Activated CD4-positive, alpha-beta T cell treated with anti-CD3 and anti-CD28 coated beads, Interleukin-2, Interleukin-6, amounts not matched to agents 100 ng/mL and 50 ng/mL, durations not matched to agents 16 hours and 8 hours (primary cell): Measurements from ENCODE around the gene MYO16.
"Not testable (repeated sequence)": the region's sequence is repeated elsewhere in the genome, so short reads cannot be mapped to it uniquely, and the experiment has no call there.

ENCODE experiments used
- DNase-seq: peaks from one replicate; pipeline ENCODE4 v3.0.0-alpha.2; 2020

Gene MYO16

DNA sequence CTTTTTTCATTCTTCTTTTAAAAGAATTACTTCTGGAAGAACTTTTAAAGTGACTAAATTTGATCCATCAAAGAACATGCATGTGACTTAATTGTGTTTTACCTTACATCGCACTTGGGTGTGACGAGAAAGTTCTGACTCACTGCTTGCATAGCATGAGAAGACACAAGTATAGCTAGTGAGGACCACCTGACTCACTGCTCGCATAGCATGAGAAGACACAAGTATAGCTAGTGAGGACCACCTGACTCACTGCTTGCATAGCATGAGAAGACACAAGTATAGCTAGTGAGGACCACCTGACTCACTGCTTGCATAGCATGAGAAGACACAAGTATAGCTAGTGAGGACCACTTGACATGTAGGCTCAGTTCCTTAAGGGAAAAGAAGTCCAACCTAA lies 362.0 kb downstream of the MYO16 start:
- DNase-seq = not testable (repeated sequence)

GRCh38 chr13:108993346-108993745 lies 363.9 kb downstream of the MYO16 start:
- DNase-seq = no peak

- DNase-seq = no peak
Measured at GRCh38 chr13:108996430-108996829, 367.0 kb downstream of the MYO16 start.

- DNase-seq = no peak
Measured at GRCh38 chr13:109000207-109000606, 370.8 kb downstream of the MYO16 start.

DNA sequence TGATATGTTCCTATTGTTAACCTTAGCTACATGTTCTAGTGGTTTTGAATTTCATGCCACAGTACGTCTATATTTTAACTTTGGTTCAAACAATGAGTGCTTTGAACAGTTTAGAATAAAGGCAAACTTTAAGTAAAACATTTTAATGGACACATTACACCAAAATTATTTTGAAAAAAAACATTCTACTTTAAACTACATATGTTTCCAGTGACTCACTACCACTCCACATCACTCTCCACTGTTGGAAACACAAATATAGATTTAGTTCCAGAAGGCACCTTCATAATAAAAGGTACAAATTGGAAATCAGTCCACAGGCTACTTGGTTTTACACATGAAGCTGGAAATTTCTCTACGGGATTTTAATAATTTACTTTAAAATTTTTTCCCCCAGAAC lies 373.5 kb downstream of the MYO16 start:
- no peak for DNase-seq

GRCh38 chr13:109007946-109008345 lies 378.5 kb downstream of the MYO16 start:
- DNase-seq = no peak

DNA sequence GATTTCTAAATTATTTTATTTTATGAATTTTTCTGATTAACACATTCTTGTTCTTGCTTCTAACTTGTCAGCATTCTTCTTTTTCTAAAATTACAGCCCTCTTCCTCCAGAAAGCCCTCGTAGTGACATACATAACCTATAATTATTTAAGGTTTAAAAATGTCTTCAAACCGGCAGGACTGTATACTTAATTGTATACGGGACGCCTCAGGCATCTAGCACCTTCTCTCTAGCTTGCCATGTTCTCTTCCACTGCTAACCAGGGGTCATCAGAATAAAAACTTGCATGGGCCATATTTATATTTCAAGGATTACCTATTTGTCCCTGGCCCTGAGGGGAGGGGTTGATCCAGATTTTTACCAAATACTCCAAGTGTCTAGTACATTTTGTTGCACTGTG lies 380.3 kb downstream of the MYO16 start:
- no peak for DNase-seq

- DNase-seq = no peak
Measured at GRCh38 chr13:109010912-109011311, 381.5 kb downstream of the MYO16 start.

DNA sequence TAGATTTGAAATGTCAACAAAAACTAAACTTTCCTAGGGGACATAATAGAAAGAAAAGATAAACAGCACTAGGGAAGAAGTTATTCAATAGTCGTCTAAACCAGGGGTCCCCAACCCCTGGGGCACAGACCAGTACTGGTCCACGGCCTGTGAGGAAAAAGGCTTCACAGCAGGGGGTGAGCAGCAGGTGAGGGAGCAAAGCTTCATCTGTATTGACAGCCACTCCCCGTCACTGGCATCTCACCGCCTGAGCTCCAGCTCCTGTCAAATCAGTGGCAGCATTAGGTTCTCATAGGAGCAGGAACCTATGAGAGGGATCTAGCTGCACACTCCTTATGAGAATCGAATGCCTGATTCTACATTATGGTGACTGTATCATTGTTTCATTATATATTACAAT lies 382.7 kb downstream of the MYO16 start:
- DNase-seq = no peak

- DNase-seq = no peak
Measured at GRCh38 chr13:109021558-109021957, 392.1 kb downstream of the MYO16 start.

GRCh38 chr13:109024611-109025010 lies 395.2 kb downstream of the MYO16 start:
- no peak for DNase-seq

DNA sequence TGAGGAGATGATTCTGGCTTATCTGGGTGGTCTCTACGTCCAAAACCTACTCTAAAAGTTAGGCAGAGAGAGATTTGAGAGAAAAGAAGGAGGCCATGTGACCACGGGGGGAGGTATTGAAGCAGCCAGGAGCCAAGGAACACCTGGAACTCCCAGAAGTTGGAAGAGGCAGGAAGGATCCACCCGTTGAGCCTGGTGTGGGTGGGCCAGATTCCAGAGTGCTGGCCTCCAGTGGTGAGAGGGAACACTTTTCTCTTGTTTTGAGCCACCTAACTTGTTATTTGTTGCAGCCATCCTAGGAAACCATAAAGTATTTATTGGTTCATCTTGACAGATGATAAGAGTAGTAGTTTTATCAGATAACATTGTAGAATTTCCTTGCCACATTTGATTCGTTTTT lies 396.9 kb downstream of the MYO16 start:
- DNase-seq = no peak

- no peak for DNase-seq
Measured at GRCh38 chr13:109028624-109029023, 399.2 kb downstream of the MYO16 start.

DNA sequence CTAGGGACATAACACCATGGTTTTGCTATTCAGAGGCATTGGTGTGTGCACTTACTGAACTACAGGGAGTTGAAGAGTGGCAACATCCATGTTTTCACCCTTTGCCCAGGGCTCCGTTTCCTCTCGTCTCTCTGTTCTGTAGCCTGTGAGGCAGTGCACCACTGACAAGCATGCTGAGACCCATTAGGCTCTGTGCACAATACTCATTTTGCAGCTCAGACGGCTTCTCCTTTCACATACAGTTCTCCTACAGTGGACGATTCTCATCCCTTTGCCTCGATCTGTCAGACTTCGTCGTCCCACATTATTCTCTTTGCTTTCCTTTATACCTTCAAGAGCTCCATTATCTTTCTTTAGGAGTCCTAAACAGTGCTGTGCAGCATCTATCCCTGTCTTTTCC lies 403.7 kb downstream of the MYO16 start:
- no peak for DNase-seq

DNA sequence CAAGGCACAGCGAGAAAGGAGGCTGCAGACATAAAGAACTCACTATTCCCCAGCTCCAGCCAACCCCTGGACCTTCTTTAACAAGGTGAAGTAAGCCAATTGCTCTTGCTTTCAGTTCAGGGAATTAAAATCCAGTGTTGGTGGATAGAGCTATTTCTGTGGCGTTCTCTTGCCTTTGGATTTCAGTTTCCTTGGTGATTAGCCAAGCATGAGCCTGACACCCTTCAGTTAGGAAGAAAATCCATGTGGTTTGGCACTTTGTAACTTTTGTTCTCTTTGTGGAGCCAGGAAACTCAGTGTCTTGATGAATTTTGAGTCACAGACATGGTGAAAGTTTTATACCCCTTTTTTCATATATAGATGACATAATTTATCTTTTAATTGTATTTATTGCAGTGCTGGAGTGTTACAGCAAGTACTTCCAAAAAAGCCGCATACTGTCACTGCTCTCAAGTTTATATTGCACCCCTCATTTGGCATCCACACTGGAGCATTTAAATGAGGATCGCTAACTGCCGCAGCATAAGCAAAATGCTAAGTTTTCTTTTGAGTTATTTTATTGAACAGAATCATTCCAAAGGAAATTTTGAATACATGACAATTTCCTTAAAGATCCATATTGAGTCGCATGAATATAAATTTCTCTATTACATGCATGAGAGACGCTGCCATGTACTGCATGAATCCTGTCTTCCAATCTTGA lies 406.8 kb downstream of the MYO16 start:
- no peak for DNase-seq

GRCh38 chr13:109043636-109044035 lies 414.2 kb downstream of the MYO16 start:
- DNase-seq = no peak

GRCh38 chr13:109055850-109056249 lies 426.4 kb downstream of the MYO16 start:
- no peak for DNase-seq

GRCh38 chr13:109058087-109058486 lies 428.7 kb downstream of the MYO16 start:
- DNase-seq = no peak

DNA sequence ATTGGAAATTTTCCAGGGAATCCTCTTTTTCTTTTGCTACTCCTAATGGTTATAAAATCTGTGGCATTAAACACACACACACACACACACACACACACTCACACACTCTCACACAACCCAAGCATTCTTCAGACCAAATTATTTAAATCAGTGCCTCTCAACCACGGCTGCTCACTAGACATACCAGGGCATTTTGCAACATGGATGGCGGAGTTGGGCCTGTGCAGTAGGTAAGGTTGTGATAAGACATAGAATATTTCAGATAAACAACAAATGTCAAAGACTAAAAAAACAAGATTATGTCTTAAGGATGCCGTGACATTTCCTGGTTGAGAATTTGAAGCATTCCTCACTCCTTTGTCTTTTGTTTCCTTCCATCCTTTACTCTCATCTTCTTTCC lies 443.1 kb downstream of the MYO16 start:
- DNase-seq = no peak

GRCh38 chr13:109074436-109074835 lies 445.0 kb downstream of the MYO16 start:
- DNase-seq = no peak

DNA sequence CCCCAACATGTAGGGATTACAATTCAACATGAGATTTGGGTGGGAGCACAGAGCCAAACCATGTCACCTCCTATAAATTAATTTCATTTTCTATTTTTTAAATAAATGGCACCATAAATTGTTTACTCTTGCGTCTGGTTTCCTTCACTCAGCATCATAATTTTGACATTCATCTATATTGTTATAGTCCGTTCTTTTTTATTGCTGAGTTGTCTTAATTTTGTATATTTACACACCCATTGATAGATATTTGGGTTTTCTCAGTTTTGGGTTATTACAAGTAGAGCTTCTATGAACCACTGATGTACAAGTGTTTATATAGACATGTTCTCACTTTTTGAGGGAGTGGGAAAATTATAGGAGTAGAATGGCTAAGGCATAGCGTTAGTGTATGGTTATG lies 445.4 kb downstream of the MYO16 start:
- DNase-seq = no peak

- DNase-seq = no peak
Measured at GRCh38 chr13:109087916-109088623, 458.7 kb downstream of the MYO16 start.

GRCh38 chr13:109088624-109088917 lies 459.2 kb downstream of the MYO16 start:
- no peak for DNase-seq

- no peak for DNase-seq
Measured at GRCh38 chr13:109090796-109091195, 461.4 kb downstream of the MYO16 start.

GRCh38 chr13:109091249-109091648 lies 461.8 kb downstream of the MYO16 start:
- no peak for DNase-seq
